Measurements from ENCODE around the gene TRIO.

Gene TRIO

GRCh38 chr5:14168144-14168792 lies 25.1 kb downstream of the TRIO start:
- no peak for DNase-seq (ENCODE audit: low read depth in 2 of 2)

GRCh38 chr5:14168793-14169262 lies 25.7 kb downstream of the TRIO start:
- DNase-seq (ENCODE audit: low read depth in 2 of 2): no peak

GRCh38 chr5:14171046-14171445 lies 27.9 kb downstream of the TRIO start:
- no peak for DNase-seq (ENCODE audit: low read depth in 2 of 2)

DNA sequence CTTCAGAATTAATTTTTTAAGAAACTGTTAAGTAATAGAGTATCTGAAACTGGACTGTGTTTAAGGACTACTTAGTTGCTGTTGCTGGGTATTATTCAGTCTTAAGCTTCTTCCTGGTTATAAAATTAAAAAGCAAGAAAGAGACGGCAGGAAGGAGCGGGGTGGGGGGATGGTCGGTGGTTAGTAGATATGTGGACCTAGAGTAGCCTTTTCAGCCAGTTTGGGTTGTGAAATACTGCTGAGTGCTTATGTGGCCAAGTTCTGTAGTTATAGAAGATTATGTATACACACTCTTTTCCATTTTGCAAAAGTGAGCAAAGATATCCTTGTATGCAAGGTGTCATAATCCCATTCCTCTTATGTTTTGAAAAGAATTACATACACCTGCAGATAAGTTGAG lies 28.5 kb downstream of the TRIO start:
- no peak for DNase-seq (ENCODE audit: low read depth in 2 of 2)

GRCh38 chr5:14172149-14172795 lies 29.1 kb downstream of the TRIO start:
- no peak for DNase-seq (ENCODE audit: low read depth in 2 of 2)

GRCh38 chr5:14173377-14174229 lies 30.5 kb downstream of the TRIO start:
- no peak for DNase-seq (ENCODE audit: low read depth in 2 of 2)

- no peak for DNase-seq (ENCODE audit: low read depth in 2 of 2)
Measured at GRCh38 chr5:14174230-14174636, 31.1 kb downstream of the TRIO start.

GRCh38 chr5:14175381-14175780 lies 32.2 kb downstream of the TRIO start:
- DNase-seq (ENCODE audit: low read depth in 2 of 2): no peak

GRCh38 chr5:14176888-14177287 lies 33.7 kb downstream of the TRIO start:
- DNase-seq (ENCODE audit: low read depth in 2 of 2): no peak

- DNase-seq (ENCODE audit: low read depth in 2 of 2): no peak
Measured at GRCh38 chr5:14177634-14178033, 34.5 kb downstream of the TRIO start.

DNA sequence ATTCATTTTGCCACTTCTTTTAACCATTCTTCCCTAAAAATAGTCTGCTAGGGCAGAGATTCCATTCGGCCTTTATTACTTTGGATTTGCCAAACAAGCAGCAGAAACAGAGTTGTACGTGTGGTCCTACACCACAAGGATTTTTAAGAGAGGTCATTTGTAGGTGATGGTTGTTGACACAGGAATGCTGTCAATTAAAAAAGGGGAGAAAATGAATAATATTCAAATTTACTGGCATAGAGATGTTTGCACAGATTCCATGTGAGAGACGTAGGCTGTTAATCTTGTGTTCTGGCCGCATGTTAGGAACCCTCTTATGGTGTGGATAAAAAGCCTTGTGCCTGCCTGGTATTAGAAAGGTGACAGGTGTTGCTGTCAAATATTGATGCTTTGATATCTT lies 34.9 kb downstream of the TRIO start:
- no peak for DNase-seq (ENCODE audit: low read depth in 2 of 2)

GRCh38 chr5:14178671-14179211 lies 35.6 kb downstream of the TRIO start:
- DNase-seq (ENCODE audit: low read depth in 2 of 2): no peak

GRCh38 chr5:14179446-14179845 lies 36.3 kb downstream of the TRIO start:
- no peak for DNase-seq (ENCODE audit: low read depth in 2 of 2)

GRCh38 chr5:14180437-14180836 lies 37.3 kb downstream of the TRIO start:
- DNase-seq (ENCODE audit: low read depth in 2 of 2): no peak

GRCh38 chr5:14181299-14181968 lies 38.3 kb downstream of the TRIO start:
- no peak for DNase-seq (ENCODE audit: low read depth in 2 of 2)

GRCh38 chr5:14182761-14183160 lies 39.6 kb downstream of the TRIO start:
- DNase-seq (ENCODE audit: low read depth in 2 of 2): no peak

GRCh38 chr5:14183187-14183939 lies 40.2 kb downstream of the TRIO start:
- no peak for DNase-seq (ENCODE audit: low read depth in 2 of 2)

DNA sequence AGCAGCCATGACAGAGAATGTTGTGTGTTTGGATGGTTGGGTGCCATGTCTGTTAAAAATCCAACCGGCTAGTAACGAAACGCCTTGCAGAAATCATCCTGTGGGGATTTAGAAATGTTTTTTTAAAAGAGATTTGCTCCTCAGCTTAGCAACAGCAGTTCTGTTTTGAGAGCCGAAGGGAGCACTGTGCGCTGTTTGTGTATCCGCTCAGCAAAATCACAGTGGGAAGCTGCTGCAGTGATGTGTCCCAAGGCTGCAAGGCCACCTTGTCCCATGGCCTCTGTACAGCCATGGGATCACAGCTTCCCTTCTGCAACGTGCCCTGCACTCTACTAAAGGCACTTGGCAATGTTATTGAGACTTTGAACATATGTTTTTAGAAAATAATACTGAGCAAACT lies 40.9 kb downstream of the TRIO start:
- no peak for DNase-seq (ENCODE audit: low read depth in 2 of 2)

- no peak for DNase-seq (ENCODE audit: low read depth in 2 of 2)
Measured at GRCh38 chr5:14184725-14185124, 41.6 kb downstream of the TRIO start.

DNA sequence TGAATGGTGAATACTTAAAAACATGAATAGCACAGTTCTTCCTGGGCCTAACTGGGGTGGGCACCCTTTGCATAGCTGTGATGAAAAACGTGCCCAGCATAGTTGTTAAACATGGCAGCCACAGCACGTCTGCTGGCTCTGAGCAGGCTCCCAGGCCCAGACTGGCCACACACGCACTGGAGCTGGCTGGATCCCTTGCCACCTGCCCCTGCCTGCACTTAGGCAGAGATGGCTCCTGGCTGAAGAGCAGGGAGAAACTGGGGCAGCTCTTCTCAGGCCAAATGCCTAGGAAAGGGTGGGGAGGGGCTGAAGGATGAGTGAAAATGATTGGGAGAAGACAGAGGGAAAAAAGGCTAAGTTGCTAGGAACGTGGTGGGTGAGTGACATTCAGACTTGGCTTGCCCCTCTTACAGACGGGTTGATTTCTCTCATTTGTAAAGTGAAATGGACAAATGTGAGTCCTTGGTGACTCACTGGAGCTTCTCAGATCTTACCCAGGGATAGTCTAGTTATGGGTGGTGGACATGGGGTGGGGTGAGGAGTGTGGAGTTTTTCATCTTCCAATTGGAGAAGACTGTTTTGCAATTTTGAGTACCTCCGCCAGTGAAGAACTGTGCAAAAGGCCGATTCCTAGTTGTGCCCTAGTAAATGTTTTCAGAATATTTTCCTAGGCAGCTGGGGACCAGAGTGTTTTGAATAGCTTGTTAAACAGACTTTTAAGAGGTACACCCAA lies 42.4 kb downstream of the TRIO start:
- DNase-seq (ENCODE audit: low read depth in 2 of 2): no peak

Data from stimulated activated CD8-positive, alpha-beta memory T cell treated with anti-CD3 and anti-CD28 coated beads, Interleukin-15, amount 100 ng/mL, for 48 hours (primary cell).